Muscle of leg (tissue), 11 donors: ENCODE results near the gene PLCB1. TPM values are rescaled to one million over a fixed set of nuclear protein-coding genes. Genes with fewer than 3 reads are reported as not detected.
"Not testable (repeated sequence)": the region's sequence is repeated elsewhere in the genome, so short reads cannot be mapped to it uniquely, and the experiment has no call there.

Experiments used
- DNase-seq: peaks from one replicate; pipeline ENCODE4 v3.0.0; 2013
- H3K27ac ChIP-seq: one replicate; pipeline ENCODE4 v1.5.1; 2013; ENCODE audit warnings: mild to moderate bottlenecking, low read length, control low read depth
- H3K27me3 ChIP-seq: one replicate; pipeline ENCODE4 v1.6.1; 2013; ENCODE audit warnings: low read length; ENCODE audit not compliant: control insufficient read depth, insufficient read depth
- H3K36me3 ChIP-seq: one replicate; pipeline ENCODE4 v1.6.1; 2013; ENCODE audit warnings: low read length; ENCODE audit not compliant: control insufficient read depth, insufficient read depth
- H3K4me1 ChIP-seq: one replicate; pipeline ENCODE4 v1.6.1; 2013; ENCODE audit warnings: low read length; ENCODE audit not compliant: control insufficient read depth, insufficient read depth
- H3K4me3 ChIP-seq: one replicate; pipeline ENCODE4 v1.5.1; 2013; ENCODE audit warnings: low read length, control low read depth
- H3K9me3 ChIP-seq: replicated peaks from 2 replicates; pipeline ENCODE4 v1.6.1; 2013; ENCODE audit warnings: low read depth, low read length; ENCODE audit not compliant: control insufficient read depth
- WGBS: methylation state at CpG from one replicate; pipeline ENCODE4 v1.1.5; 2013; ENCODE audit warnings: missing lambda C conversion rate; ENCODE audit not compliant: insufficient coverage; 5-methylcytosine and 5-hydroxymethylcytosine counted together
- polyA plus RNA-seq, 8 donors: library from polyadenylated mRNA; unstranded; fragments of 120-200 nt; gene quantifications; one replicate each; pipeline versions ENCODE4 v1.2.1 to v1.2.3, GENCODE V29; 2013; ENCODE audit warnings: inconsistent platforms in 1 of 8, low replicate concordance in 1 of 8; ENCODE audit not compliant: insufficient read length in 8 of 8, insufficient read depth in 1 of 8
- total RNA-seq: library from RNA; stranded (reverse); fragments of 120-200 nt; gene quantifications from one replicate; pipeline ENCODE4 v1.2.4, GENCODE V29; 2013

The PLCB1 gene
- total and polyA plus RNA-seq, 9 donors = 6.8 to 14.3 (median 9.0) TPM

- Histone ChIP-seq H3K27me3 (no peaks in the 10 kb centered on the region), H3K4me1 (no peaks in the 10 kb centered on the region), H3K36me3 (no peaks in the 10 kb centered on the region), H3K9me3 (no peaks in the 10 kb centered on the region), H3K4me3 (no peak overlapping the region), H3K27ac (no peak overlapping the region)
- DNase-seq = no peak
- 89% methylated on average over 1 of the region's 5 CpGs for WGBS
These were observed 306.7 kb downstream of the PLCB1 start for GRCh38 chr20:8438748-8439147.

DNA sequence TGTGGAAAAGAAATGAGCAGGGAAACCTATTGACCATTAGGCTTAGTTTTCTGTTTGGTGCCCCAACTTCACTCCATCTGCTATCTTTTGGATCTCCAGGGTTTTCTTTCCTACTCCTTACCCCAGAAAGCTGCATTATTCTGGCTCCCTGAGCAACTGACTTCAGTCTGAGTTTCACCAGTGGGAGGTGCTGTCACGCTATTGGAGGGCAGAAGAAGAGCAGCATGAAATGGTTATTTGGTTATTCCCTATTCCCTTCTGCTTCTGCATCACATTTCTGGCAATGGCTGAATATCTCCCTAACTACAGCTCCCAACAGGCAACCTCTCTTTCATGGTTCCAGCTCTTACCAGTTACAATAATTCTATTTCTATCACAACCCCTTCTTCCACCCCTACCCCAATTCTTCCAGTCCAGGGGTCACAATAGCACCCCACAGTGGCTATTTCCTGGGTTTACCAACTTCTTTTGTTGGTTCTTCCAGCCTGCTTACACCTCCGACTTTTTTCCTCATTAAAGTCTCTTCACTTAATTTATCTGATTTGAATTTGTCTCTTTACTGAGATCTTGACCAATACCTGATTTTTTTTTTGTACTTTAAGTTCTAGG lies 311.5 kb downstream of the PLCB1 start:
- H3K36me3 ChIP-seq = no peaks in the 10 kb centered on the region
- no peak overlapping the region for H3K27ac ChIP-seq
- no peaks in the 10 kb centered on the region for H3K27me3 ChIP-seq
- H3K4me3 ChIP-seq = no peak overlapping the region
- no peak for DNase-seq
- no CpG with 5 or more reads among the region's 2 CpGs for WGBS
- H3K9me3 ChIP-seq = no peaks in the 10 kb centered on the region
- H3K4me1 ChIP-seq = no peaks in the 10 kb centered on the region

- Histone ChIP-seq H3K27me3 (no peaks in the 10 kb centered on the region), H3K4me3 (no peak overlapping the region), H3K27ac (no peak overlapping the region), H3K9me3 (no peaks in the 10 kb centered on the region), H3K36me3 (no peaks in the 10 kb centered on the region), H3K4me1 (no peaks in the 10 kb centered on the region)
- no peak for DNase-seq
- WGBS = 80% methylated on average over 1 of the region's 3 CpGs
These were observed 315.4 kb downstream of the PLCB1 start for GRCh38 chr20:8447262-8448120.

- no peaks in the 10 kb centered on the region for H3K36me3 ChIP-seq
- WGBS = no CpG with 5 or more reads among the region's 5 CpGs
These were observed 317.1 kb downstream of the PLCB1 start for GRCh38 chr20:8449123-8449522.

GRCh38 chr20:8454137-8454712 lies 322.2 kb downstream of the PLCB1 start:
- Histone ChIP-seq H3K36me3 (no peaks in the 10 kb centered on the region), H3K27me3 (no peaks in the 10 kb centered on the region), H3K4me1 (no peaks in the 10 kb centered on the region), H3K4me3 (no peak overlapping the region), H3K27ac (no peak overlapping the region), H3K9me3 (no peaks in the 10 kb centered on the region)
- peak; percentile 16 for DNase-seq
- 74% methylated on average over 6 of the region's 6 CpGs for WGBS

More at GRCh38 chr20:8449123-8449522, 317.1 kb downstream of the PLCB1 start:
- H3K27me3 ChIP-seq = no peaks in the 10 kb centered on the region
- no peak overlapping the region for H3K4me3 ChIP-seq
- H3K4me1 ChIP-seq = no peaks in the 10 kb centered on the region
- DNase-seq = no peak
- no peak overlapping the region for H3K27ac ChIP-seq
- H3K9me3 ChIP-seq = no peaks in the 10 kb centered on the region

- H3K4me1 ChIP-seq = no peaks in the 10 kb centered on the region
- no peaks in the 10 kb centered on the region for H3K9me3 ChIP-seq
- H3K4me3 ChIP-seq = no peak overlapping the region
- H3K27me3 ChIP-seq = no peaks in the 10 kb centered on the region
- H3K27ac ChIP-seq = no peak overlapping the region
- no peaks in the 10 kb centered on the region for H3K36me3 ChIP-seq
- no peak for DNase-seq
These were observed 324.7 kb downstream of the PLCB1 start for GRCh38 chr20:8456765-8457164.

DNA sequence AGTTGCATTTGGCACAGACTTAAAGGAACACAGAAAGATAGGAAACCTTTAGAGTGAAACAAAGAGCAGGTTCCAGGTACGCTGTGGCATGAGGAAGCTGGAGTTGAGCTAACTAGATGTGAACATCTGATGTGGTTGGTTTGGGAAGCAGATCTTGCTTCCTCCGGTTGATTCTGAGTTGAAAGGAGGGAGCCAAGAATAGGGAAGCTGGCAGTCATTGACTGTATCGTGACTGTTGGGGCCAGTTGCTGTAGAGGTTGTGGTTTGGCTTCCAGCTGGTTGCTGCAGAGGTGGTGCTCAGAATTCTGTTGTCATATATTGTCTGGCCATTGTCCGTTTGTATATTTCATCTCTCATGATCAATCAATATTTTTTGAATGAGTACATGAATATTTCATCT lies 325.9 kb downstream of the PLCB1 start:
- Histone ChIP-seq H3K4me3 (no peak overlapping the region), H3K36me3 (no peaks in the 10 kb centered on the region), H3K4me1 (no peaks in the 10 kb centered on the region), H3K9me3 (no peaks in the 10 kb centered on the region), H3K27ac (no peak overlapping the region), H3K27me3 (no peaks in the 10 kb centered on the region)
- 54% methylated on average over 2 of the region's 4 CpGs for WGBS
- DNase-seq = peak; percentile 8

DNA sequence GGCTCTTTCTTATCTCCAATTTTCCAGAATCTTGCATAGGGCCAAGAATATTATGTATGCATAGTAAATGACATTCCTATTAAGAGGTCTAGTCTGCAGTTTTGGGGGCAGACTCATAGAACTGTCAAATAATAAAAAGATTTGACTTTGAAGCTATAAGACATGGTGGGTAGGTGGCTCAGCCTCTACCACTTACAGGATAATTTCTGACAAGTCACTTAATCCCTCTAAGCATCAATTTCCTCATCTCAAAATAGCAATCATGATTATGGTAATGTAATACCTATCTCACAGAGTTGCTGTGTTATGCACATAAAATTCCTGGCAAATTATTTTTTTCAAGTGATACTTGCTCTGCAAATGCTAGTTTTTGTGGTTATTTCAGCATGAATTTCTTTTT lies 329.1 kb downstream of the PLCB1 start:
- Histone ChIP-seq H3K9me3 (peaks cover 6% of the 10 kb centered on the region), H3K27ac (no peak overlapping the region), H3K36me3 (no peaks in the 10 kb centered on the region), H3K4me1 (no peaks in the 10 kb centered on the region), H3K27me3 (no peaks in the 10 kb centered on the region), H3K4me3 (no peak overlapping the region)
- no peak for DNase-seq

DNA sequence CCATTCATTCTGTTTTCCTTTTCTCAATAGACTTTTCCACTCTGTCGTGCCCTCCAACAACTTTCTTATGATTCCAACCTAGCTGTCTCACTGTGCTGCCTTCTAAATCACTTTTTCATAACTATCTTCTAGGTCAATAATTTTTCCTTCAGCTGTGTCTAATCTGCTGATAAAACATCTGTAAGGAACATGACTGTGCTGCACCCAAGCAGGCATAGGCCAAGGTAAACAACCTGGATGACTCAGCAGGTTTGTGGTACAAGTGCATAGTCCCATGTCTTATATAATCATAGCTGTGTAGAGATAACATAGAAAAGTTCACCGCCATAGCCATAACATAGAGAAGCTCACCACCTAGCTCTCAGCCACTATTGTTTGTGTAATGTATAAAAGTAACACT lies 332.3 kb downstream of the PLCB1 start:
- 100% methylated on average over 1 of the region's 2 CpGs for WGBS
- H3K36me3 ChIP-seq = no peaks in the 10 kb centered on the region

GRCh38 chr20:8466781-8467180 lies 334.7 kb downstream of the PLCB1 start:
- H3K4me1 ChIP-seq, H3K27ac ChIP-seq, DNase-seq, H3K27me3 ChIP-seq, H3K4me3 ChIP-seq, H3K36me3 ChIP-seq, H3K9me3 ChIP-seq: not testable (repeated sequence)
- WGBS = no CpG with 5 or more reads among the region's 2 CpGs

More for the DNA sequence above, 332.3 kb downstream of the PLCB1 start:
- peaks cover 6% of the 10 kb centered on the region for H3K9me3 ChIP-seq
- H3K27me3 ChIP-seq = no peaks in the 10 kb centered on the region
- no peak overlapping the region for H3K27ac ChIP-seq
- no peaks in the 10 kb centered on the region for H3K4me1 ChIP-seq
- no peak overlapping the region for H3K4me3 ChIP-seq
- DNase-seq = no peak
